Thoracic aorta (tissue), 2 donors: ENCODE data around the gene CA6. TPM values are rescaled to one million over a fixed set of nuclear protein-coding genes. Genes with fewer than 3 reads are reported as not detected.

Experiments
- ATAC-seq: fragments of 150-250 bp; one replicate; pipeline ENCODE4 v1.8.0; 2017; ENCODE audit warnings: low read depth; ENCODE audit not compliant: insufficient number of reproducible peaks, low FRiP score
- DNase-seq: peaks from one replicate; pipeline ENCODE4 v3.0.0-alpha.2; 2020; ENCODE audit warnings: low spot score
- H3K27ac ChIP-seq, 2 donors: fragments of 200-600 bp; sonication (generic); 1 replicate in 1 of 2; 2 replicates in 1 of 2; pipeline ENCODE4 v1.5.1; 2016; ENCODE audit warnings: mild to moderate bottlenecking in 2 of 2, moderate library complexity in 2 of 2
- H3K27me3 ChIP-seq: fragments of 200-600 bp; sonication (generic); replicated peaks from 2 replicates; pipeline ENCODE4 v1.6.0; 2016; ENCODE audit warnings: mild to moderate bottlenecking; ENCODE audit not compliant: insufficient read depth
- H3K36me3 ChIP-seq: fragments of 200-600 bp; sonication (generic); one replicate; pipeline ENCODE4 v1.5.1; 2016
- H3K4me1 ChIP-seq, 2 donors: fragments of 200-600 bp; sonication (generic); 1 replicate in 1 of 2; 2 replicates in 1 of 2; pipeline versions ENCODE4 v1.5.1 to v1.6.0; 2016; ENCODE audit warnings: low read depth in 2 of 2, mild to moderate bottlenecking in 1 of 2; ENCODE audit not compliant: control insufficient read depth in 1 of 2
- H3K4me3 ChIP-seq: fragments of 200-600 bp; sonication (generic); 2 replicates; pipeline ENCODE4 v1.5.1; 2016; ENCODE audit warnings: mild to moderate bottlenecking
- H3K9me3 ChIP-seq: fragments of 200-600 bp; sonication (generic); 2 replicates; pipeline ENCODE4 v1.5.1; 2016
- CTCF ChIP-seq: fragments of 200-600 bp; sonication (generic); IDR thresholded peaks from one replicate; pipeline ENCODE4 v1.5.1; 2019; ENCODE audit warnings: antibody characterized with exemption
- total RNA-seq, 2 donors: library from RNA; depleted of rRNA; stranded (reverse); fragments of >200 nt; gene quantifications; one replicate each; pipeline versions ENCODE4 v1.1.0 to v1.2.3, GENCODE V29; 2016

The CA6 gene
- total RNA-seq, 2 donors from 2014 or later = not detected

- Histone ChIP-seq H3K27ac (no peak overlapping the region), H3K9me3 (no peaks in the 10 kb centered on the region), H3K27me3 (no peaks in the 10 kb centered on the region), H3K4me3 (no peak overlapping the region), H3K4me1 (no peaks in the 10 kb centered on the region), H3K36me3 (no peaks in the 10 kb centered on the region)
- TF ChIP-seq CTCF = no peak
- DNase-seq (no peak), ATAC-seq (no peak)
Measured at GRCh38 chr1:8939000-8939265, 6.7 kb upstream of the CA6 start.

GRCh38 chr1:8939362-8939995 is 6.2 kb upstream of the CA6 start:
- no peak for DNase-seq
- Histone ChIP-seq H3K27me3 (no peaks in the 10 kb centered on the region), H3K4me1 (no peaks in the 10 kb centered on the region), H3K27ac (no peak overlapping the region), H3K36me3 (no peaks in the 10 kb centered on the region), H3K4me3 (no peak overlapping the region), H3K9me3 (no peaks in the 10 kb centered on the region)
- no peak for TF ChIP-seq CTCF
- no peak for ATAC-seq

GRCh38 chr1:8941906-8942305 is 3.8 kb upstream of the CA6 start:
- Histone ChIP-seq H3K4me1 (no peaks in the 10 kb centered on the region), H3K27ac (no peak overlapping the region), H3K9me3 (no peaks in the 10 kb centered on the region), H3K4me3 (no peak overlapping the region), H3K27me3 (no peaks in the 10 kb centered on the region), H3K36me3 (no peaks in the 10 kb centered on the region)
- ATAC-seq (no peak), DNase-seq (no peak)
- TF ChIP-seq CTCF = no peak

- H3K4me1 ChIP-seq = no peaks in the 10 kb centered on the region
- DNase-seq (no peak), ATAC-seq (no peak)
- no peaks in the 10 kb centered on the region for H3K36me3 ChIP-seq
- H3K9me3 ChIP-seq = no peaks in the 10 kb centered on the region
- TF ChIP-seq CTCF = no peak
- no peak overlapping the region for H3K4me3 ChIP-seq
- no peaks in the 10 kb centered on the region for H3K27me3 ChIP-seq
- no peak overlapping the region for H3K27ac ChIP-seq
Measured at GRCh38 chr1:8943498-8944405, 1.9 kb upstream of the CA6 start.

GRCh38 chr1:8947127-8947691 is 1.5 kb downstream of the CA6 start:
- Histone ChIP-seq H3K9me3 (no peaks in the 10 kb centered on the region), H3K36me3 (no peaks in the 10 kb centered on the region), H3K27me3 (no peaks in the 10 kb centered on the region), H3K27ac (no peak overlapping the region), H3K4me3 (no peak overlapping the region), H3K4me1 (no peaks in the 10 kb centered on the region)
- ATAC-seq (no peak), DNase-seq (no peak)
- TF ChIP-seq CTCF = no peak
